HG03025 (cell line): ENCODE results near the gene USP13.

ENCODE experiments used
- ATAC-seq: cut with Tn5 transposase; IDR thresholded peaks from one replicate; pipeline ENCODE4 v1.9.1; 2021; ENCODE audit warnings: mild to moderate bottlenecking, moderate library complexity; ENCODE audit not compliant: unreplicated experiment, low FRiP score

USP13 gene

GRCh38 chr3:179837374-179837773, 184.5 kb downstream of the USP13 start:
- no peak for ATAC-seq
